Nucleus accumbens (tissue), 56 donors: Measurements from ENCODE around the gene NR4A1.

Source experiments
- DNase-seq, 56 donors: peaks; one replicate each; lab custom pipeline; 2025; lab: John Stamatoyannopoulos, UW

NR4A1 gene

GRCh38 chr12:52070185-52070925 lies 19.1 kb downstream of the NR4A1 start:
- no peak for DNase-seq

- no peak for DNase-seq
These were observed 22.5 kb downstream of the NR4A1 start for GRCh38 chr12:52073531-52074381.

- no peak for DNase-seq
These were observed 23.9 kb downstream of the NR4A1 start for GRCh38 chr12:52074971-52075724.

- DNase-seq: no peak
These were observed 25.6 kb downstream of the NR4A1 start for GRCh38 chr12:52076811-52077210.

- DNase-seq: no peak
These were observed 27.0 kb downstream of the NR4A1 start for GRCh38 chr12:52078276-52078675.

GRCh38 chr12:52079576-52080402 lies 28.5 kb downstream of the NR4A1 start, which contains the start of gene SMIM41:
TSS of gene SMIM41 (plus strand) at chr12:52079704. CDS start at chr12:52079780, 76 bp downstream.
- DNase-seq: no peak

- no peak for DNase-seq
These were observed 29.4 kb downstream of the NR4A1 start for GRCh38 chr12:52080403-52081251.

- DNase-seq: no peak
These were observed 30.1 kb downstream of the NR4A1 start for GRCh38 chr12:52081263-52081733.

- DNase-seq: no peak
These were observed 30.9 kb downstream of the NR4A1 start for GRCh38 chr12:52082026-52082668.

GRCh38 chr12:52082669-52082987 lies 31.4 kb downstream of the NR4A1 start:
- DNase-seq: peak in 4 of 56 donors; percentile 15 to 22 (median 18)

- DNase-seq: peak in 38 of 56 donors; percentile 9 to 77 (median 38)
These were observed 31.9 kb downstream of the NR4A1 start for GRCh38 chr12:52082988-52083637.

- no peak for DNase-seq
These were observed 32.4 kb downstream of the NR4A1 start for GRCh38 chr12:52083638-52083996.

GRCh38 chr12:52084491-52085231 lies 33.4 kb downstream of the NR4A1 start:
- DNase-seq: no peak

GRCh38 chr12:52085682-52086180 lies 34.5 kb downstream of the NR4A1 start:
- no peak for DNase-seq

GRCh38 chr12:52086366-52086765 lies 35.1 kb downstream of the NR4A1 start:
- DNase-seq: no peak

GRCh38 chr12:52086944-52087835 lies 35.9 kb downstream of the NR4A1 start:
- no peak for DNase-seq
